ENCODE data around the gene VGLL4. TPM values are rescaled to one million over a fixed set of nuclear protein-coding genes. Genes with fewer than 3 reads are reported as not detected.

The VGLL4 gene
- total RNA-seq, 1 donor from 2014 or later, result 45.5 TPM

DNA sequence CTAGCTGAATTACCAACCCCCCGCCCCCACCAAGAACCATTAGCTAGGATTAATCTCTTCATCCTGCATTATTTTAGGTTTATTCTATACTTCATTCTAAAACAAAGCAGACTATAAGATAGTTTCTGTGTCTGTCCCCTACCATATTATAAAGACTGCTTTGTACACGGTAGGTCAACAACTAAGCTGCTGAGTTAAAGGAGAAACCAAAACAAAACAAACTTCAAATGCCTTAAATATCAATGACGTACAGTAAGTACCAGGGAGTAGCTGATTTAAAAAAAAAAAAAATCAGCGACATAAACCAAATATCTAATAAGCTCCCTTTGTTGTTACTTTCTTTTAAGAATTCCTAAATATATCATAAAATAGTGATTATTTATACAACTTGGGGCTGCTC lies 7.8 kb upstream of the VGLL4 start:
- TF ChIP-seq, protein P1, sequence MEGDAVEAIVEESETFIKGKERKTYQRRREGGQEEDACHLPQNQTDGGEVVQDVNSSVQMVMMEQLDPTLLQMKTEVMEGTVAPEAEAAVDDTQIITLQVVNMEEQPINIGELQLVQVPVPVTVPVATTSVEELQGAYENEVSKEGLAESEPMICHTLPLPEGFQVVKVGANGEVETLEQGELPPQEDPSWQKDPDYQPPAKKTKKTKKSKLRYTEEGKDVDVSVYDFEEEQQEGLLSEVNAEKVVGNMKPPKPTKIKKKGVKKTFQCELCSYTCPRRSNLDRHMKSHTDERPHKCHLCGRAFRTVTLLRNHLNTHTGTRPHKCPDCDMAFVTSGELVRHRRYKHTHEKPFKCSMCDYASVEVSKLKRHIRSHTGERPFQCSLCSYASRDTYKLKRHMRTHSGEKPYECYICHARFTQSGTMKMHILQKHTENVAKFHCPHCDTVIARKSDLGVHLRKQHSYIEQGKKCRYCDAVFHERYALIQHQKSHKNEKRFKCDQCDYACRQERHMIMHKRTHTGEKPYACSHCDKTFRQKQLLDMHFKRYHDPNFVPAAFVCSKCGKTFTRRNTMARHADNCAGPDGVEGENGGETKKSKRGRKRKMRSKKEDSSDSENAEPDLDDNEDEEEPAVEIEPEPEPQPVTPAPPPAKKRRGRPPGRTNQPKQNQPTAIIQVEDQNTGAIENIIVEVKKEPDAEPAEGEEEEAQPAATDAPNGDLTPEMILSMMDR (IDR thresholded peaks at IDR 0.05), result no peak
- no peak for DNase-seq
- H3K9me3 ChIP-seq, result no peaks in the 10 kb centered on the region
- no peak overlapping the region for H3K27ac ChIP-seq
- intact Hi-C loops (cut with DNase I), result no loop called here
- H3K36me3 ChIP-seq, result no peaks in the 10 kb centered on the region
- peak in 1 of 2 donors; percentile 29 for ATAC-seq
- no peak overlapping the region for H3K4me3 ChIP-seq
- H3K27me3 ChIP-seq (ENCODE audit: low read depth), result no peaks in the 10 kb centered on the region
- peaks cover 5% of the 10 kb centered on the region for H3K4me1 ChIP-seq

DNA sequence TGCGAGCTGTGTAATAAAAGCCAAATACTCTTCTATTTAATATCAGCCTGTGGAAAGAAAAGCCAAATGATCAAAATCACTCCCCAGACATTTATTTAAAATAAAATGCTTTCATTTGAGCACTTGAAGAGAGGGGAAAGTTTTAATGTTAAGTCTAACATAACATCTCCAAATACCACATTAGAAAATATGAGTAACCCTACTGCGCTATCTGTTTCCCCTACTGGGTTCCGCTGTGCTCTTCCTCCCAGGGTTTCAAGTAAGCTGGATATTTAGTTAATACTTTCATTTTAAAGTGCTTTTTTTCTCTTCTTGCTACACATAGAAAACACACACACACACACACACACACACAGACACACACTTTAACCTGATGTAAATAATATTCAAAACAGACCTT lies 6.7 kb upstream of the VGLL4 start:
- TF ChIP-seq, protein P1 (IDR thresholded peaks at IDR 0.05), result no peak
- H3K27me3 ChIP-seq (ENCODE audit: low read depth), result no peaks in the 10 kb centered on the region
- H3K9me3 ChIP-seq, result no peaks in the 10 kb centered on the region
- no peak overlapping the region for H3K4me3 ChIP-seq
- no peaks in the 10 kb centered on the region for H3K36me3 ChIP-seq
- H3K27ac ChIP-seq, result no peak overlapping the region
- DNase-seq (no peak), ATAC-seq (no peak)
- H3K4me1 ChIP-seq, result peaks cover 5% of the 10 kb centered on the region
- intact Hi-C loops (cut with DNase I), result no loop called here

DNA sequence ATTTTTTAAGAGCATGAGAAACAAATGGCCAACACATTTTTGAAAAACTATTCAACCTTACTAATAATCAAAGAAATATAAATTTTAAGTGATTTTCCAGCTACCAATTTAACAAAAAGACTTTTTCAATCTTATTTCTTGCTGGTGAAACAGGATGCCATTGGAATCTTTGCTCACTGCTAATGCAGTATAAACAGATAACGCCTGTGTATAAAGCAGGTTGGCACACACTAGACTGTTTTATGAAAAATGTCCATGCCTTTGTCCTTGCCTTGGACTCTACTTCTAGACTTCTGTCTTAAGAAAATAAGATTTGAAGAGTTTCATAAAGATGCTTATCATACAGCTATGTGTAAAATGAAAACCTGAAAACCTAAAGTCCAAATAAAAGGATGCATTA lies 5.0 kb upstream of the VGLL4 start:
- DNase-seq (no peak), ATAC-seq (no peak)
- Histone ChIP-seq H3K27ac (no peak overlapping the region), H3K9me3 (no peaks in the 10 kb centered on the region), H3K4me3 (no peak overlapping the region), H3K36me3 (no peaks in the 10 kb centered on the region), H3K4me1 (peaks cover 14% of the 10 kb centered on the region), H3K27me3 (ENCODE audit: low read depth) (no peaks in the 10 kb centered on the region)
- TF ChIP-seq, protein P1 (IDR thresholded peaks at IDR 0.05), result no peak
- intact Hi-C loops (cut with DNase I), result no loop called here

DNA sequence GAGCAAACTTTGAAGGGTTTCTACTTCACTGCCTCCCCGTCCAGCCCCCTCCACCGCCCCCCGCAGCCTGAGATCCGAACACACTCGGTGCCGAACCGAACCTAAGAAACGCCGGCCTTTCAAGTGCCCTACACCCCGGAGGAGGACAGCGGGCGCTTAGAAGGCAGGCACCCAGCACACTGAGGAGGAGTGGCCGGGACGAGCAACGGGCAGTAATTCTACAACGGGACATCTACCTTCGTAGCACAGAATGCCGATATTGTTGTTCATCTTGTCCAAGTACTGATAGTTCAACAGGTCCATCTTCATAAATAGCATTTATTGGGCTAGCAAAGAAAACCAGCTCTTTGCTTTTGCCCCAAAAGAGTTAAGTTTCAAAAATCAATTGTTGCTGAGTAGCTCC lies 513 bp downstream of the VGLL4 start:
- ATAC-seq (peak; percentile 74 to 75), DNase-seq (peak; percentile 71)
- H3K9me3 ChIP-seq, result no peaks in the 10 kb centered on the region
- H3K27ac ChIP-seq, result peak overlapping the region; percentile 87
- H3K36me3 ChIP-seq, result no peaks in the 10 kb centered on the region
- H3K4me3 ChIP-seq, result peak overlapping the region; percentile 69
- peaks cover 43% of the 10 kb centered on the region for H3K4me1 ChIP-seq
- no peaks in the 10 kb centered on the region for H3K27me3 ChIP-seq (ENCODE audit: low read depth)
- intact Hi-C loops (cut with DNase I), result loop anchor here (5.0 kb wide), 1 partner anchor 266 kb away; no protein-coding TSS in a partner anchor
- TF ChIP-seq, protein P1 (IDR thresholded peaks at IDR 0.05), result no peak

DNA sequence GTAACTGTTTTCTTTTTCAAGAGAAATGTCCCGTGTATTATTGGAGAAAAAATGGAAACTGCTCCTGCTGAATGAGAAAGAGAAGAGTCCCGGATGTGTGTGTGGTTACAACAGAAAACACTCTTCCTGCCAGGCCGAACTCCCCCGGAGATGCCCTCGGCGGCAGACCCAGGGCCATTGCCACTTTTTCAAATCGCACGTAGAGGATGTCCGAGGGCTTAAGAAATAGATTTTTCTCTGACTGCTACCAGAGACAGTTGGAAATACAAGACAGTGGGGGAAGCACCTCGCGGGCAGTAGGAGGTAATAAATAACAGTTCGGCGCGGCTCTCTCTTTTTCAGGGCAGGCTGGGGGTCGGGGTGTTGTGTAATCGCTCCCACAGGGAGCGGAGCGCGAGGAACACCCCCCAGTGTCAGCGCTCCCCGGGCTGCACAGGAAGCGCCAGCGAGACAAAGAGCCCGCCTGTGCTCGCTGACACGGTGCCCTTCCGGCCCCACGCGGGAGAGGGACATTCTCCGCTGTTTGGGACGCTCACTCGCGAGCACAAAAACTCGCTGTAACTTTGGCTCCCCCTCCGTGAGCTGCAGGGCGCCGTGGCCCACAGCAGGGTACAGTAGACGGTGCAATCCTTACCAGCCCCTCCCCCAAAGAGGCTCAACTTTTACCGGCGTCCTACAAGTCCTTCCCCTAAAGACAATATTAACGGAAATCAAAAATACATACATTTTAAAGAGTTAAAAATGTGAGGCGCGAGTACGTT lies 1.1 kb downstream of the VGLL4 start:
- intact Hi-C loops (cut with DNase I), result loop anchor here (5.0 kb wide), 1 partner anchor 265 kb away; no protein-coding TSS in a partner anchor
- no peaks in the 10 kb centered on the region for H3K9me3 ChIP-seq
- ATAC-seq (peak; percentile 85 to 91), DNase-seq (peak; percentile 82)
- TF ChIP-seq, protein P1 (IDR thresholded peaks at IDR 0.05), result no peak
- peak overlapping the region; percentile 87 for H3K27ac ChIP-seq
- H3K27me3 ChIP-seq (ENCODE audit: low read depth), result no peaks in the 10 kb centered on the region
- peaks cover 49% of the 10 kb centered on the region for H3K4me1 ChIP-seq
- no peaks in the 10 kb centered on the region for H3K36me3 ChIP-seq
- peak overlapping the region; percentile 69 for H3K4me3 ChIP-seq
